Smooth muscle cell (in vitro differentiated cells): ENCODE results near the gene CAMK1D. TPM values are rescaled to one million over a fixed set of nuclear protein-coding genes. Genes with fewer than 3 reads are reported as not detected.

ENCODE experiments used
- DNase-seq: peaks from one replicate; lab custom pipeline; 2025; ENCODE audit not compliant: unreplicated experiment; lab: John Stamatoyannopoulos, UW
- H2AFZ ChIP-seq: fragments of 200-600 bp; sonication (generic); 2 replicates; pipeline ENCODE4 v1.6.0; 2016; ENCODE audit warnings: antibody characterized with exemption, low read depth, mild to moderate bottlenecking
- H3F3A ChIP-seq: fragments of 200-600 bp; sonication (generic); 2 replicates; pipeline ENCODE4 v1.6.0; 2017; ENCODE audit warnings: antibody characterized with exemption, low read depth
- H3K27ac ChIP-seq: fragments of 200-600 bp; sonication (generic); 2 replicates; pipeline ENCODE4 v1.5.1; 2016; ENCODE audit warnings: low read depth, mild to moderate bottlenecking
- H3K27me3 ChIP-seq: fragments of 200-600 bp; sonication (generic); 2 replicates; pipeline ENCODE4 v1.6.1; 2016; ENCODE audit warnings: low read depth, mild to moderate bottlenecking
- H3K36me3 ChIP-seq: fragments of 200-600 bp; sonication (generic); 2 replicates; pipeline ENCODE4 v1.5.1; 2016; ENCODE audit warnings: low read depth
- H3K4me1 ChIP-seq: fragments of 200-600 bp; sonication (generic); 2 replicates; pipeline ENCODE4 v1.5.1; 2016; ENCODE audit warnings: low read depth
- H3K4me2 ChIP-seq: fragments of 200-600 bp; sonication (generic); 2 replicates; pipeline ENCODE4 v1.6.0; 2016; ENCODE audit warnings: mild to moderate bottlenecking
- H3K4me3 ChIP-seq: fragments of 200-600 bp; sonication (generic); 2 replicates; pipeline ENCODE4 v1.5.1; 2016; ENCODE audit warnings: mild to moderate bottlenecking
- H3K79me2 ChIP-seq: fragments of 200-600 bp; sonication (generic); 2 replicates; pipeline ENCODE4 v1.6.0; 2016; ENCODE audit warnings: low read depth, mild to moderate bottlenecking
- H3K9ac ChIP-seq: fragments of 200-600 bp; sonication (generic); 2 replicates; pipeline ENCODE4 v1.6.0; 2016; ENCODE audit warnings: low read depth
- H3K9me3 ChIP-seq: fragments of 200-600 bp; sonication (generic); replicated peaks from 2 replicates; pipeline ENCODE4 v1.5.1; 2016; ENCODE audit warnings: low read depth
- H4K20me1 ChIP-seq: fragments of 200-600 bp; sonication (generic); 2 replicates; pipeline ENCODE4 v1.6.0; 2016; ENCODE audit warnings: low read depth
- WGBS: methylation state at CpG from one replicate; pipeline ENCODE4 v1.1.7; 2016; ENCODE audit warnings: low lambda C conversion rate; 5-methylcytosine and 5-hydroxymethylcytosine counted together
- polyA plus RNA-seq: library from polyadenylated mRNA; unstranded; fragments of >200 nt; fragmentation: Nextera tagmentation; extraction: Ambion mirVana; gene quantifications from 2 replicates; pipeline ENCODE4 v1.2.1, GENCODE V29; 2016
- total RNA-seq: library from RNA; depleted of rRNA; stranded (reverse); fragments of >200 nt; gene quantifications from 2 replicates; pipeline ENCODE4 v1.2.3, GENCODE V29; 2014
- TF ChIP-seq, protein P1 (sequence below): fragments of 200-600 bp; sonication (generic); IDR thresholded peaks from 2 replicates; pipeline ENCODE4 v1.5.1; 2017; ENCODE audit warnings: borderline replicate concordance, mild to moderate bottlenecking, antibody characterized with exemption; ENCODE audit not compliant: insufficient read depth, poor library complexity, severe bottlenecking

Gene CAMK1D
- total and polyA plus RNA-seq, 2 experiments from 2014 or later, result 1.6 to 2.3 TPM

DNA sequence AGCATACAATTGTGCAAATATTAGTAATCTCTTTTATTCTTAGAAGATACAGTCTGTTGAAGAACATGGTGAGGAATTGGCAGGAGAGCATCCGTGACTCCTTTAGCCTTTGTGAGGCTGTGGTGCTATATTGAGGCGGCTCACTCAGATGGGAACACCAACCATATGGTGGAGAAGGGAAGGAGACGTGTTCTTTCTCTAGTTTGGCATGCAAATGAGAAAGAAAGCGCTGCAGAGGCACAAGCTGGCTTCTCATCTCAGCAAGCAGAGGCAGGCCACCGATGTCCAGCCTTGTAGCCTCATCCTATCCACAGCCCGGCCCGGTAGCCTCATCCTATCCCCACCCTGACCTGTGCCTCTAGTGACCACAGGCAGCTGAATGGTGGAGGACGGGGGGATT is 288.3 kb downstream of the CAMK1D start:
- H2AFZ ChIP-seq, result no peak overlapping the region
- H3K27me3 ChIP-seq, result no peaks in the 10 kb centered on the region
- 94% methylated on average over 8 of the region's 8 CpGs for WGBS
- no peaks in the 10 kb centered on the region for H3K36me3 ChIP-seq
- H3K4me3 ChIP-seq, result no peak overlapping the region
- no peak overlapping the region for H3K27ac ChIP-seq
- H3K79me2 ChIP-seq, result no peaks in the 10 kb centered on the region
- TF ChIP-seq, protein P1, sequence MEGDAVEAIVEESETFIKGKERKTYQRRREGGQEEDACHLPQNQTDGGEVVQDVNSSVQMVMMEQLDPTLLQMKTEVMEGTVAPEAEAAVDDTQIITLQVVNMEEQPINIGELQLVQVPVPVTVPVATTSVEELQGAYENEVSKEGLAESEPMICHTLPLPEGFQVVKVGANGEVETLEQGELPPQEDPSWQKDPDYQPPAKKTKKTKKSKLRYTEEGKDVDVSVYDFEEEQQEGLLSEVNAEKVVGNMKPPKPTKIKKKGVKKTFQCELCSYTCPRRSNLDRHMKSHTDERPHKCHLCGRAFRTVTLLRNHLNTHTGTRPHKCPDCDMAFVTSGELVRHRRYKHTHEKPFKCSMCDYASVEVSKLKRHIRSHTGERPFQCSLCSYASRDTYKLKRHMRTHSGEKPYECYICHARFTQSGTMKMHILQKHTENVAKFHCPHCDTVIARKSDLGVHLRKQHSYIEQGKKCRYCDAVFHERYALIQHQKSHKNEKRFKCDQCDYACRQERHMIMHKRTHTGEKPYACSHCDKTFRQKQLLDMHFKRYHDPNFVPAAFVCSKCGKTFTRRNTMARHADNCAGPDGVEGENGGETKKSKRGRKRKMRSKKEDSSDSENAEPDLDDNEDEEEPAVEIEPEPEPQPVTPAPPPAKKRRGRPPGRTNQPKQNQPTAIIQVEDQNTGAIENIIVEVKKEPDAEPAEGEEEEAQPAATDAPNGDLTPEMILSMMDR, result no peak
- no peaks in the 10 kb centered on the region for H3K4me1 ChIP-seq
- no peaks in the 10 kb centered on the region for H3K9me3 ChIP-seq
- no peaks in the 10 kb centered on the region for H3F3A ChIP-seq
- no peak for DNase-seq
- no peak overlapping the region for H3K9ac ChIP-seq
- no peak overlapping the region for H3K4me2 ChIP-seq
- H4K20me1 ChIP-seq, result no peaks in the 10 kb centered on the region

DNA sequence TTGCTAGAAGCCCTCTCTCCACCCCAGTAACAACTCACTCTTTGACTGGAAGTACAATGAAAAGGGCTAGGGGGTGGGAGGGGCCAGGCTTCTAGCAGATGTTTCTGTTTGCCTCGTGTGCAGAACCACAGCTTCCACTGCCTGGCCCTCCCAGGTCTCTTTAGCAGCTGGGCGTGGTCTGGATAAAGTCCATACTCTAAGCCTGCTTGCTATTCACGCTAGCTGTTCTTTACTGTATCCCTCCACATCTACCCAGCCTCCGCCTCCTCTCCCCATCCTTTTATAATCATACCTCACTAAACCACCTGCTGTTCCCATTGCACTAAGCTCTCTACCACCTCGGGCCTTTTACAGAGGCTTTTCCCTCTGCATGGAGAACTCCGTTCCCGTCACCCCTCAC is 288.8 kb downstream of the CAMK1D start:
- H3K27ac ChIP-seq, result no peak overlapping the region
- DNase-seq, result no peak
- TF ChIP-seq, protein P1, result no peak
- H2AFZ ChIP-seq, result no peak overlapping the region
- no peaks in the 10 kb centered on the region for H3K79me2 ChIP-seq
- WGBS, result 72% methylated on average over 7 of the region's 7 CpGs
- no peaks in the 10 kb centered on the region for H3K9me3 ChIP-seq
- no peaks in the 10 kb centered on the region for H3F3A ChIP-seq
- H3K27me3 ChIP-seq, result no peaks in the 10 kb centered on the region
- H3K4me2 ChIP-seq, result no peak overlapping the region
- no peaks in the 10 kb centered on the region for H3K4me1 ChIP-seq
- H4K20me1 ChIP-seq, result no peaks in the 10 kb centered on the region
- no peak overlapping the region for H3K9ac ChIP-seq
- H3K36me3 ChIP-seq, result no peaks in the 10 kb centered on the region
- H3K4me3 ChIP-seq, result no peak overlapping the region

DNA sequence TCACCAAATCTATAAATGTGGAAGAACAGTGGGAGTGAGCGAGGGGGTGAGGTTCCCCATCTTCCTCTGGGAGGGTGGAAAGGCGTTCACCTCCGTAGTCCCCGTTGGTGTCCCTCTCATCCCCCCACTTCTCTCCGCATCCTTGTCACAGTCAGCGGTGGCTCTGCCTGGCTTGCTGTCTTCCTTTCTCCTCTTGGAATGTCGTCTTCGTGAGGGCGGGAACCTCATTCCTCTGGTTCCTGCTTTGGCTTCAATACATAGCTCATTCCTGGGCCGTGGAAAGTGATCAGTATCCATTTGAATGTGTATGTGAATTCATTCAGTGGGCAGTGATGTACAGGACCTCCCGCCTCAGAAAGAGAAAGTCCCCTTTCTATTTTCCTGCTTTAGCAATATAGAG is 289.4 kb downstream of the CAMK1D start:
- H3K79me2 ChIP-seq, result no peaks in the 10 kb centered on the region
- H3K27me3 ChIP-seq, result no peaks in the 10 kb centered on the region
- no peaks in the 10 kb centered on the region for H3K9me3 ChIP-seq
- no peak overlapping the region for H2AFZ ChIP-seq
- H3K9ac ChIP-seq, result no peak overlapping the region
- WGBS, result 86% methylated on average over 11 of the region's 11 CpGs
- no peak overlapping the region for H3K4me2 ChIP-seq
- no peak for DNase-seq
- no peak overlapping the region for H3K27ac ChIP-seq
- H3F3A ChIP-seq, result no peaks in the 10 kb centered on the region
- H4K20me1 ChIP-seq, result no peaks in the 10 kb centered on the region
- no peaks in the 10 kb centered on the region for H3K4me1 ChIP-seq
- H3K4me3 ChIP-seq, result no peak overlapping the region
- TF ChIP-seq, protein P1, result no peak
- H3K36me3 ChIP-seq, result no peaks in the 10 kb centered on the region
